ENCODE data around the gene ATPAF1. TPM values are rescaled to one million over a fixed set of nuclear protein-coding genes. Genes with fewer than 3 reads are reported as not detected.

ATPAF1 gene
- total RNA-seq, 1 donor from 2014 or later = 29.2 TPM

- no peak for TF ChIP-seq CTCF (IDR thresholded peaks at IDR 0.05; ENCODE audit: insufficient read depth, low read length, severe bottlenecking)
- no peaks in the 10 kb centered on the region for H3K27me3 ChIP-seq (ENCODE audit: control insufficient read depth, insufficient read depth, low read length)
- FAIRE-seq (no peak), DNase-seq (ENCODE audit: low read depth) (peak; percentile 25)
- no peak overlapping the region for H3K4me3 ChIP-seq (ENCODE audit: low read depth, low read length)
- H3K36me3 ChIP-seq (ENCODE audit: control insufficient read depth, insufficient read depth, low read length) = peaks cover 30% of the 10 kb centered on the region
Measured at GRCh38 chr1:46687093-46687659, 19.0 kb upstream of the ATPAF1 start.

DNA sequence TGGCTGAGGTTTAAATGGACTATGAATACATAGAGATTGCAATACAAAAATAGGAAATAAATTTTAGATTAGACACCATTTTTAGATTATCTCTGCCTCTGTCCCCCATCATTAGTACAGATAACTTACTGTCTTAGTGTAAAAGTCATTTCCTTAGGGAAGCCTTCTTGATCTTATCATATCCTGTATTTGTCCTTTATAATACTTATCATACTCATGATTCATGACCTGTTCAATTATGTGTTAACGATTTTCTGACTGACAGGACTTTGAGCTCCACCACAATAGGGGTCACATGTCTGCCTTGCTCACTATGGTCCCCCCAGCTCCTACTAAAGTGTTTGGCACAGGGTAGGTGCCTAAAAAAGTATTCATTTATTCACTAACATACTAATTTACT is 18.1 kb upstream of the ATPAF1 start:
- DNase-seq (ENCODE audit: low read depth) (no peak), FAIRE-seq (no peak)
- no peak for TF ChIP-seq CTCF (IDR thresholded peaks at IDR 0.05; ENCODE audit: insufficient read depth, low read length, severe bottlenecking)
- Histone ChIP-seq H3K36me3 (ENCODE audit: control insufficient read depth, insufficient read depth, low read length) (peaks cover 28% of the 10 kb centered on the region), H3K27me3 (ENCODE audit: control insufficient read depth, insufficient read depth, low read length) (no peaks in the 10 kb centered on the region), H3K4me3 (ENCODE audit: low read depth, low read length) (no peak overlapping the region)

GRCh38 chr1:46684670-46685069 is 16.5 kb upstream of the ATPAF1 start:
- H3K27me3 ChIP-seq (ENCODE audit: control insufficient read depth, insufficient read depth, low read length) = no peaks in the 10 kb centered on the region
- H3K4me3 ChIP-seq (ENCODE audit: low read depth, low read length) = no peak overlapping the region
- FAIRE-seq (no peak), DNase-seq (ENCODE audit: low read depth) (no peak)
- no peak for TF ChIP-seq CTCF (IDR thresholded peaks at IDR 0.05; ENCODE audit: insufficient read depth, low read length, severe bottlenecking)
- peaks cover 22% of the 10 kb centered on the region for H3K36me3 ChIP-seq (ENCODE audit: control insufficient read depth, insufficient read depth, low read length)

DNA sequence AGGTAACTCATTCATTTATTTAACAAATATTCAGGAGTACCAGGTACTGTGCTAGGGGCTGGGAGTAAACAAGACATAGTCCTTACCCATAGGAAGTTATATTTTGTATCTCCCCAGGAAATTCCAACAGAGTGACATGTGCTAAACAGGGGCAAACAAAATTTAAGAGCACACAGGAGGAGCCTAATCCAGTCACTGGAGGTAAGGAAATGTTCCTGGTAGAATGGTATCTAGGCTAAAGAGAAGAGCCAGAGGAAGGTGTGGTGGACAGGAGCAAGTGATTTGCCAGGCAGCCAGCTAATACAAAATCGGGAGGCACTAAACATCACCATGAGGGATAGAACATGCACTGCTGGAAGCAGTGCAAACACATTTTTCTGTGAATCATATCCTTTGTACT is 13.9 kb upstream of the ATPAF1 start:
- TF ChIP-seq CTCF (IDR thresholded peaks at IDR 0.05; ENCODE audit: insufficient read depth, low read length, severe bottlenecking) = no peak
- no peaks in the 10 kb centered on the region for H3K27me3 ChIP-seq (ENCODE audit: control insufficient read depth, insufficient read depth, low read length)
- H3K36me3 ChIP-seq (ENCODE audit: control insufficient read depth, insufficient read depth, low read length) = peaks cover 15% of the 10 kb centered on the region
- H3K4me3 ChIP-seq (ENCODE audit: low read depth, low read length) = no peak overlapping the region
- DNase-seq (ENCODE audit: low read depth) (no peak), FAIRE-seq (no peak)

DNA sequence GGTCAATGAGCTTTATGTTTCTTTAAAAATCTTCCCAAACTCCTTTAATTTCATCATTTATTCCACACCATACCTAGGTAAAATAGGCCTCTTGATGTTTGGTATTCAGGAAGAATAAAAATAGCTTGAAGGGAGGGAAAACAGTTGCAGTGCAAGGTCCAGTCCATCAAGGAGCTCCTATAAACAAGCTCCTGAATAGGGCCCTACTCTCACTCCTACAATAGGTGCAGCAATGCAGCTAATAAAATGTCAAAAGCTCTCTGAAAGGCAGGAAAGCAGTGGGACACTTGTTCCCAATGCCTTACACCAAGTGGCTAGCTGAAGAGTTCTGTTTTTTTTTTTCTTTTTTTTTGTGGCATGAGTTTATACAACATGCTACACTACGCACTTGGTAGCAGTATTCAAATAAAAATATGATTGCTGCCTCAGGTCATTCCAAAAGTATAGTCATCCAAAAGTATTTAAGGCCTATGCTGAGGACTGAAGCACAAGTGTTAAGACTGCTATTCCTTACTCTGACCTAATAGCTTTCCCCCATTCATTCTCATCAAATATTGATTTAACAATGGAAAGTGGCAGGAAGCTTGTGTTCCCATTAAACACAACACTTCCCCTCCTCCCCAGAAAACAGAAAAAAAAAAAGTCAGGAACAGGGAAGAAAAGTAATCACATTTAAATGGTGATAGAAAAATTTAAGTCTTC is 13.3 kb upstream of the ATPAF1 start:
- no peak for DNase-seq (ENCODE audit: low read depth)
- FAIRE-seq = no peak
- Histone ChIP-seq H3K27me3 (ENCODE audit: control insufficient read depth, insufficient read depth, low read length) (no peaks in the 10 kb centered on the region), H3K36me3 (ENCODE audit: control insufficient read depth, insufficient read depth, low read length) (peaks cover 14% of the 10 kb centered on the region), H3K4me3 (ENCODE audit: low read depth, low read length) (no peak overlapping the region)
- no peak for TF ChIP-seq CTCF (IDR thresholded peaks at IDR 0.05; ENCODE audit: insufficient read depth, low read length, severe bottlenecking)
